AG10803 (cell line): Measurements from ENCODE around the gene ZNF784.

Source experiments
- DNase-seq: peaks from one replicate; pipeline ENCODE4 v3.0.0; 2010; ENCODE audit warnings: low read depth
- H3K4me3 ChIP-seq: 2 replicates; pipeline ENCODE4 v1.5.1; 2011; ENCODE audit warnings: mild to moderate bottlenecking, low read length, control low read depth
- TF ChIP-seq, protein P1 (sequence below): conservative IDR thresholded peaks from 2 replicates; pipeline ENCODE4 v1.5.1; 2011; ENCODE audit warnings: mild to moderate bottlenecking, low read length, control low read depth, inconsistent platforms

ZNF784 gene

DNA sequence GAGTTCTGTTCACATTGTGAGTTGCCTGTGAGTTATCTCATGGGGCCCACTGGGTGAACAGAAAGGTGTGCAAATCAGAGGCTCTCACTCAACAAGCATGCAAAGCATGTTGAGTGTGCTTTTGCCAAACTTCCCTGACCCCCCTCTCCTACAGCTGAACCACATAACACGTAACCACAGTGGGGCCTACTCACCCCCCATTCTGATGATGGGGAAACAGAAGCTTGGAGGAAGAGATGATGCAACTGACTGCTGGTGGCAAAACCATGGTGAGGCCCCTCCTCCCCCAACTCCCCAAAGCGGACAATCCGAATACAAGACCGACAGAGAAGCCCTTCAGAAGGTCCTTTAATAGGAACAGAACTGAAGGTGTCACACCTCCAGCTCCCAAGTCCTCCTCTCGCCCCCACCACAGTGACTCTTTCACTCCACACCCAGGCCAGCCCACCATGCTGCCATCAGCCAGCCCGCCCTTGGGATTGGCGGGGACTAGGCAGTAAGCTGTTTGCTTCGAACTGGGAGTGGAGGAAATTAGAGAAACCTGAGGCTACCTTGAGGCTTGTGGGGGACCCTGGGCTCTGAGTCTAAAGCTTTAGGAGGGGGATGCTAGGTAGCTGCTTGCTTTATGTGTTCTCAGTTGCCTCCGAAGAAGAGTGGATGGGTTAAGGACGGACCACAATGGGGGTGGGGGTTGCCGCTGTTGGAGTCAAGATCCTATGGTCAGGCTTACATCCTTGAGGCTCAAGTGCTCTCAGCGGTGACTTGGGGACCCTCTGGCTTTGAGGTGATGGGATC is 3.8 kb downstream of the ZNF784 start:
- peak; percentile 78 for DNase-seq
- H3K4me3 ChIP-seq = no peak overlapping the region
- TF ChIP-seq, protein P1, sequence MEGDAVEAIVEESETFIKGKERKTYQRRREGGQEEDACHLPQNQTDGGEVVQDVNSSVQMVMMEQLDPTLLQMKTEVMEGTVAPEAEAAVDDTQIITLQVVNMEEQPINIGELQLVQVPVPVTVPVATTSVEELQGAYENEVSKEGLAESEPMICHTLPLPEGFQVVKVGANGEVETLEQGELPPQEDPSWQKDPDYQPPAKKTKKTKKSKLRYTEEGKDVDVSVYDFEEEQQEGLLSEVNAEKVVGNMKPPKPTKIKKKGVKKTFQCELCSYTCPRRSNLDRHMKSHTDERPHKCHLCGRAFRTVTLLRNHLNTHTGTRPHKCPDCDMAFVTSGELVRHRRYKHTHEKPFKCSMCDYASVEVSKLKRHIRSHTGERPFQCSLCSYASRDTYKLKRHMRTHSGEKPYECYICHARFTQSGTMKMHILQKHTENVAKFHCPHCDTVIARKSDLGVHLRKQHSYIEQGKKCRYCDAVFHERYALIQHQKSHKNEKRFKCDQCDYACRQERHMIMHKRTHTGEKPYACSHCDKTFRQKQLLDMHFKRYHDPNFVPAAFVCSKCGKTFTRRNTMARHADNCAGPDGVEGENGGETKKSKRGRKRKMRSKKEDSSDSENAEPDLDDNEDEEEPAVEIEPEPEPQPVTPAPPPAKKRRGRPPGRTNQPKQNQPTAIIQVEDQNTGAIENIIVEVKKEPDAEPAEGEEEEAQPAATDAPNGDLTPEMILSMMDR = no peak

DNA sequence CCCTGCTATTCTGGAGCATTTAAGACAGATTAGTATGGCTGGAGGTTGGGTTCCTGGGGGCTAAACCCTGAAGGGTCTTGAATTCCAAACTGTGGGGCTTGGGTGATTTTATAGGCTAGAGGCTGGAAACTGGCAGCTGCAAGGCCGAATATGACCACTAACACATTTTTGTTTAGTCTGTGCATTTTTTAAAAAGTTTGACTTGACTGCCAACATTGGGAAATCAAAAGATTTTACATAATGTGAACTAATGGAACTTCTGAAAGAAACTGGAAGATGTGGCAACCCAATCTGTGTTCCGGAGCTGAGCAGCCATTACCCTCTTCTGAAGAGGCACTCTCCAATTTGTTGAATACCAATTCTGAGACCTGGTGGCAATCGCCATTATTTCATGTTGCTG is 5.1 kb downstream of the ZNF784 start:
- TF ChIP-seq, protein P1 = no peak; the same call in 1 of the 2 replicates
- DNase-seq = peak; percentile 80
- no peak overlapping the region for H3K4me3 ChIP-seq

GRCh38 chr19:55618426-55618825 is 5.9 kb downstream of the ZNF784 start:
- TF ChIP-seq, protein P1 = no peak
- no peak overlapping the region for H3K4me3 ChIP-seq
- DNase-seq = no peak

DNA sequence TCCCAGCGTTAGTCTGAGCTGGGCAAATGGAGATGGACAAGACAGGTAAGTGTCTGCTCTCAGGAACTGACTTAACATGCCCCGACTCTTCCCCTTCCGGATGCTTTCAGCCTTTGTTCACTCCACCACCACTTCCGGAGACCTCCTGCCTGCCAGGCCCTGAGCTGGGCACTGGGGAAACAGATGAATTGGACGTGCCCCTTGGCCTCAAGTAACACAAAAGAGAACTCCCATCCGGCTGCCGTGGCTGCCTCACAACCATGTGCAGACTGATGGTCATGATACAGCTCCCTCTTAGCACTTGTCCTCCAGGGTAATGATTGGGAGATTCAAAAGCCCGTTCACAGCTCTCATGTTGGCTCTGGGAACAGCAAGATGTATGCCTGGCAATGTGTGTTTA is 6.9 kb downstream of the ZNF784 start:
- no peak for DNase-seq
- TF ChIP-seq, protein P1 = no peak
- no peak overlapping the region for H3K4me3 ChIP-seq

DNA sequence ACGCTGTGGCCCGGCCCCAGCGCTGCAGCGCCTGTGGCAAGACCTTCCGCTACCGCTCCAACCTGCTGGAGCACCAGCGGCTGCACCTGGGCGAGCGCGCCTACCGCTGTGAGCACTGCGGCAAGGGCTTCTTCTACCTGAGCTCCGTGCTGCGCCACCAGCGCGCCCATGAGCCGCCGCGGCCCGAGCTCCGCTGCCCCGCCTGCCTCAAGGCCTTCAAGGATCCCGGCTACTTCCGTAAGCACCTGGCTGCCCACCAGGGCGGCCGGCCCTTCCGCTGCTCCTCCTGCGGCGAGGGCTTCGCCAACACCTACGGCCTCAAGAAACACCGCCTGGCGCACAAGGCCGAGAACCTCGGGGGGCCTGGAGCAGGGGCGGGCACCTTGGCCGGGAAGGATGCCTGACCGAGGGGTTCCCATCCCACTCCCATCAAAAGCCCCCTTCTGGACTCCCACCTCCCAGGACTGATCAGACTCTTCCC is 7.9 kb downstream of the ZNF784 start:
- no peak for DNase-seq
- TF ChIP-seq, protein P1 = no peak
- no peak overlapping the region for H3K4me3 ChIP-seq

- no peak overlapping the region for H3K4me3 ChIP-seq
- TF ChIP-seq, protein P1 = no peak
- no peak for DNase-seq
Measured at GRCh38 chr19:55615543-55616394, 8.6 kb downstream of the ZNF784 start.
